Esophagus squamous epithelium (tissue), 5 donors: ENCODE measurements around the gene DENND2D. TPM values are rescaled to one million over a fixed set of nuclear protein-coding genes. Genes with fewer than 3 reads are reported as not detected.

Experiments
- DNase-seq: peaks from one replicate; lab custom pipeline; 2025; lab: John Stamatoyannopoulos, UW
- H3K27ac ChIP-seq, 4 donors: fragments of 200-600 bp; sonication (generic); one replicate each; pipeline ENCODE4 v1.5.1; 2016 to 2019; ENCODE audit warnings: mild to moderate bottlenecking in 1 of 4
- H3K27me3 ChIP-seq, 4 donors: fragments of 200-600 bp; sonication (generic); 1 replicate in 3 of 4; 2 replicates in 1 of 4; pipeline versions ENCODE4 v1.5.1 to v1.6.0; 2017 to 2021; ENCODE audit warnings: antibody characterized with exemption in 1 of 4
- H3K36me3 ChIP-seq, 3 donors: fragments of 200-600 bp; sonication (generic); one replicate each; pipeline ENCODE4 v1.5.1; 2016 to 2019
- H3K4me1 ChIP-seq, 3 donors: fragments of 200-600 bp; sonication (generic); one replicate each; pipeline ENCODE4 v1.5.1; 2017 to 2019
- H3K4me3 ChIP-seq, 4 donors: fragments of 200-600 bp; sonication (generic); 1 replicate in 3 of 4; 2 replicates in 1 of 4; pipeline ENCODE4 v1.5.1; 2016 to 2019; ENCODE audit warnings: mild to moderate bottlenecking in 2 of 4, moderate library complexity in 1 of 4
- H3K9me3 ChIP-seq, 3 donors: fragments of 200-600 bp; sonication (generic); one replicate each; pipeline ENCODE4 v1.5.1; 2016 to 2019
- CTCF ChIP-seq, 6 experiments: fragments of 450-650 bp in 4 of 6; fragments of 200-600 bp in 2 of 6; sonication (generic) in 2 of 6; IDR thresholded peaks; one replicate each; pipeline ENCODE4 v1.5.1; 2016 to 2019; ENCODE audit warnings: antibody characterized with exemption in 6 of 6, mild to moderate bottlenecking in 4 of 6, moderate library complexity in 4 of 6
- POLR2A ChIP-seq, 4 donors: fragments of 450-650 bp; IDR thresholded peaks; one replicate each; pipeline ENCODE4 v1.6.1; 2017; ENCODE audit warnings: antibody characterized with exemption in 4 of 4, mild to moderate bottlenecking in 4 of 4, moderate library complexity in 3 of 4
- WGBS, 2 donors: methylation state at CpG; one replicate each; pipeline ENCODE4 v1.1.5; 2018; 5-methylcytosine and 5-hydroxymethylcytosine counted together
- intact Hi-C: fragments of 100-400 bp; cut with DNase I; formaldehyde crosslinking; loops from one replicate; pipeline ENCODE4 v1.15.0; 2022
- total RNA-seq, 4 donors: library from RNA; depleted of rRNA; stranded (reverse); fragments of >200 nt; gene quantifications; one replicate each; pipeline ENCODE4 v1.1.0, GENCODE V29; 2016
- donor health status: DM: yes; HTN: yes; CAD: no.

DENND2D gene
- total RNA-seq, 4 donors from 2014 or later: 55.3 to 73.3 (median 66.5) TPM

DNA sequence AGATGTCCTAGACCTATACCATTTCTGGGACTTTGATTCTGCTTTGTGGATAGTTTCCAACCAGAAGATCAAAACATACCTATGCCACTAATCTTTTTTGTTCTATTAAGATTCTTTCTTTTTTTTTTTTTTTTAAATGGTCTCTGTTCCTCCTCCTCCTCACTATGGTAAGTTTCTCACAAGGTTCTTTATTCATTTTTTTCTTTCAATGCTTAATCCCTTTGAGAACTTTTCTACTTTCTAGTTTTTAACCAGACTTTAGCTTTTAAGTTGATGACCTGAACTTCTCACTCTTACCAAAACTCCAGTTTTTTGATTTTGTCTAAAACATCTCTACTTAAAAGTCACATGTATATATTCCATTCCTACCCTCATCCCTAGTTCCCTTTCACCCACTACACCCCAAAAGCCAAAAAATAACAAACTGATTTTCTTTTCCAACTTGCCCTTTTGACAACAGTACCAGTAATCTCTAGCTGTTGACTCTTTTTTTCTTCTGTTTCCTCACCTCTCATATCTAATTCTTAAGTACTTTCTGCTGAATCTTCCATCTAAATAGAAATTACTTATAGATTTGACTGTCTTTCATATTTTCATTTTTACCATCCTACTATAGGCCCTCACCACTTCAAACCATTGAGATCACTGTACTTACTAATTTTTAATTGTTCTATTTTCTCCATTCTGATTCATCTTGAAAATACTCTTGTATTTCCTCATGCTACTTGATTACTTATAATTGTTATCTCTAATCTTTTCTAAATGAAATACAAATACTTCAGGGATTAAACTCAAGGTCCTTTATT, 54.3 kb downstream of the DENND2D start:
- no peak for TF ChIP-seq POLR2A (IDR thresholded peaks at IDR 0.05)
- no peak for TF ChIP-seq CTCF (IDR thresholded peaks at IDR 0.05)
- H3K36me3 ChIP-seq: peaks cover 0 to 38% (median 5%) of the 10 kb centered on the region in 3 donors
- intact Hi-C loops: loop anchor here (10.0 kb wide), 1 partner anchor 49 kb away; no protein-coding TSS in a partner anchor
- H3K4me1 ChIP-seq: peaks cover 0 to 41% (median 17%) of the 10 kb centered on the region in 3 donors
- no peak for DNase-seq
- no peak overlapping the region for H3K4me3 ChIP-seq
- no peaks in the 10 kb centered on the region for H3K9me3 ChIP-seq
- H3K27me3 ChIP-seq: no peaks in the 10 kb centered on the region
- no peak overlapping the region for H3K27ac ChIP-seq

- Histone ChIP-seq H3K27ac (no peak overlapping the region), H3K4me1 (peaks cover 0 to 47% (median 19%) of the 10 kb centered on the region in 3 donors), H3K9me3 (no peaks in the 10 kb centered on the region), H3K27me3 (no peaks in the 10 kb centered on the region), H3K4me3 (no peak overlapping the region), H3K36me3 (peaks cover 0 to 32% (median 5%) of the 10 kb centered on the region in 3 donors)
- 80 to 100% methylated on average over 1 of the region's 2 CpGs for WGBS, 2 donors
- intact Hi-C loops: loop anchor here (10.0 kb wide), 1 partner anchor 49 kb away; no protein-coding TSS in a partner anchor
- no peak for DNase-seq
- no peak for TF ChIP-seq CTCF (IDR thresholded peaks at IDR 0.05)
- no peak for TF ChIP-seq POLR2A (IDR thresholded peaks at IDR 0.05)
Measured at GRCh38 chr1:111145542-111145941, 54.9 kb downstream of the DENND2D start.

DNA sequence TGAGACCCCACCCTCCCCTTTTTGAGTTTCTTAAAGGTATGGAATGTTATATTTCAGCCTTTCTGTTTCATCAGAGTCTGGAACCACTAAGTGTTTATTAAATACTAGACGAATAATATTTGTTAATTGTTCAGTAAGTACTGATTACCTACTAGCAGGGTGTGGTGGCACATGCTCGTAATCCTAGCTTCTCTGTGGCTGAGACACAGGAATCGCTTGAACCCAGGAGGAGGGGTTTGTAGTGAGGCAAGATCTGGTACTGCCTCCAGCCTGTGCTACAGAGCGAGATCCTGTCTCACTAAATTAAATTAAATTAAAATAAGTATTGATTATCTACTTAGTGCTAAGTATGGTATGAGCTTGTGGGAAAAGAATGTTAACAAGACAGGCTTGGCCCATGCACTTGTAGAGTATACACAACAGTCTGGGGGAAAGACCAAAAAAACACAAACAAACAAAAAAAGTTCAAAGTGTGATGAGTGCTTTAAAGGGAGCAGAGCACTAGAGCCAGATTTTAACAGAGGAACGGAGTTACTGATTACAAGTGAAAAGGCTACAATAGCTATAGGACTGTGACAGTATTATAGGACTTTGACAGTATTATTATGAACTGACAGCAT, 58.0 kb downstream of the DENND2D start:
- Histone ChIP-seq H3K4me3 (peak overlapping the region in 1 of 4 donors; percentile 97), H3K27me3 (no peaks in the 10 kb centered on the region), H3K4me1 (peaks cover 3 to 61% (median 32%) of the 10 kb centered on the region in 3 donors), H3K36me3 (peaks cover 0 to under 1% (median 0%) of the 10 kb centered on the region in 3 donors), H3K27ac (no peak overlapping the region), H3K9me3 (no peaks in the 10 kb centered on the region)
- 54 to 58% methylated on average over 5 of the region's 5 CpGs for WGBS, 2 donors
- intact Hi-C loops: loop anchor here (10.0 kb wide), 1 partner anchor 52 kb away; no protein-coding TSS in a partner anchor
- DNase-seq: no peak
- TF ChIP-seq POLR2A (IDR thresholded peaks at IDR 0.05) (no peak), CTCF (IDR thresholded peaks at IDR 0.05) (no peak)

DNA sequence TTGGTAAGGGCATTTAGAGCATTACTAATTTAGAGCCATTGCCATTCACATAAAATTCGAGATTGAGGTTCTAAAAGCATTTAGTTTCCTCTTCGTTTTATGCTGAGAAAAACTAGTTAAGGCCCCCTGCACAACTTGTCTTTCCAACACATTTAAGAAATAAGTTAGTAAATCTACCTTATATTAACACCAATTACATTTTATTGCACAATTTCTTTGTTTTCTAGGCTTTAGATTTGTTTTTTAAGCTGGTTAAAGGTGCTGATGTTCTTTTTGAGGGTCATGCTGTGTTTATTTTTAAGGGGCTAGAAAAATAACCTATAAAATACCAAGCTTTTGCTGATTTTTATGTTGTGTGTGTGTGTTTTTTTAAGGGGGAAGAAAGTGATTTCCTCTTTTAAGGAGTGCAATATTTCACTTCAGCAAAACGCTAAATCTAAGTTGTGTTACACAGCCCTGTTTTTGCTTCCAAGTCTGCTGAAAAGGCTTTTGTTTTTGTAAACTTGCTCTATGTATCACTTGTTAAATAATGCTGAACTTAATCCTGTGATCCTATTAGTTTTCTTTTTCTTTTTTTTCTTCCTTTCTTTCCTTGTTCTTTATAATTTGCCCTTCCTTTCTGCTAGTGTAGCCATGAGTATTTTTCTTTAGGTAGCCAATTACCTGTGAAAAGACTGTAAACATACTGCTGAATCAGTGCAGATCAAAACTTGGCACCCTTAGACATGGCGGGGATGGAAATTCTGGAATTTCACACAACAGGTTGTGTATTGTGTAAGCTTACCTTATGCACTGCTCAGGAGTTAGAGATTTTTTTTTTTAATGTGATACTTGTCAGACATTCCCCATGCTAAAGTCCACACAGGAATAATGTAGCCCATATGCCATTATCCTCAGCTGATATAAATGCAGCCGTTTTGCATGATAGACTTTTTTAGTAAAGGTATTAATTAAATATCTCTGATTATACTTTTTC, 58.9 kb downstream of the DENND2D start:
- 21 to 22% methylated on average over 5 of the region's 5 CpGs for WGBS, 2 donors
- peaks cover 0 to 6% (median 0%) of the 10 kb centered on the region in 3 donors for H3K36me3 ChIP-seq

More for the DNA sequence above, 58.9 kb downstream of the DENND2D start:
- Histone ChIP-seq H3K9me3 (no peaks in the 10 kb centered on the region), H3K4me3 (peak overlapping the region in 3 of 4 donors; percentile 84 to 97 (median 97)), H3K4me1 (peaks cover 3 to 61% (median 32%) of the 10 kb centered on the region in 3 donors), H3K27me3 (no peaks in the 10 kb centered on the region), H3K27ac (peak overlapping the region in 2 of 4 donors; percentile 3 to 99)
- intact Hi-C loops: loop anchor here (10.0 kb wide), 1 partner anchor 53 kb away; no protein-coding TSS in a partner anchor
- no peak for DNase-seq
- TF ChIP-seq POLR2A (IDR thresholded peaks at IDR 0.05): no peak
- TF ChIP-seq CTCF (IDR thresholded peaks at IDR 0.05): no peak
